GM23338 (cell line): ENCODE data around the gene TMEM53. TPM values are rescaled to one million over a fixed set of nuclear protein-coding genes. Genes with fewer than 3 reads are reported as not detected.

ENCODE experiments used
- ATAC-seq: fragments of 200-7000 bp; cut with Tn5 transposase; 3 replicates; pipeline ENCODE4 v1.9.1; 2020
- DNase-seq: peaks from one replicate; pipeline ENCODE4 v3.0.0-alpha.2; 2015; ENCODE audit warnings: low spot score
- H2AFZ ChIP-seq: fragments of 200-600 bp; sonication (generic); 2 replicates; pipeline ENCODE4 v1.8.0; 2016; ENCODE audit warnings: antibody characterized with exemption, mild to moderate bottlenecking, moderate library complexity
- H3F3A ChIP-seq: fragments of 200-600 bp; sonication (generic); replicated peaks from 2 replicates; pipeline ENCODE4 v1.8.0; 2017; ENCODE audit warnings: antibody characterized with exemption, mixed run types, low read depth
- H3K27ac ChIP-seq: fragments of 200-600 bp; sonication (generic); 2 replicates; pipeline ENCODE4 v1.6.1; 2016; ENCODE audit warnings: low read depth
- H3K27me3 ChIP-seq: fragments of 200-600 bp; sonication (generic); 2 replicates; pipeline ENCODE4 v1.8.0; 2016; ENCODE audit warnings: mild to moderate bottlenecking, mixed run types, moderate library complexity; ENCODE audit not compliant: insufficient read depth
- H3K36me3 ChIP-seq: fragments of 200-600 bp; sonication (generic); 2 replicates; pipeline ENCODE4 v1.8.0; 2016; ENCODE audit warnings: mild to moderate bottlenecking; ENCODE audit not compliant: insufficient read depth
- H3K4me1 ChIP-seq: fragments of 200-600 bp; sonication (generic); 2 replicates; pipeline ENCODE4 v1.8.0; 2016; ENCODE audit warnings: mild to moderate bottlenecking, moderate library complexity; ENCODE audit not compliant: insufficient read depth
- H3K4me2 ChIP-seq: fragments of 200-600 bp; sonication (generic); 2 replicates; pipeline ENCODE4 v1.7.1; 2017; ENCODE audit warnings: mixed run types
- H3K4me3 ChIP-seq: fragments of 200-600 bp; sonication (generic); 2 replicates; pipeline ENCODE4 v1.6.1; 2016; ENCODE audit warnings: mixed run types
- H3K79me2 ChIP-seq: fragments of 200-600 bp; sonication (generic); replicated peaks from 2 replicates; pipeline ENCODE4 v1.8.0; 2017; ENCODE audit warnings: mild to moderate bottlenecking; ENCODE audit not compliant: insufficient read depth
- H3K9me2 ChIP-seq: fragments of 200-600 bp; sonication (generic); 2 replicates; pipeline ENCODE4 v1.8.0; 2017; ENCODE audit not compliant: insufficient read depth
- H4K20me1 ChIP-seq: fragments of 200-600 bp; sonication (generic); replicated peaks from 2 replicates; pipeline ENCODE4 v1.8.0; 2017; ENCODE audit warnings: mild to moderate bottlenecking; ENCODE audit not compliant: insufficient read depth
- H3K27ac Mint-ChIP-seq: 2 replicates; pipeline ENCODE4 v1.8.0; 2020; ENCODE audit warnings: inconsistent platforms, mild to moderate bottlenecking, moderate library complexity, mixed read lengths
- H3K27me3 Mint-ChIP-seq: 3 replicates; pipeline ENCODE4 v1.8.0; 2022; ENCODE audit warnings: low read depth, mild to moderate bottlenecking, moderate library complexity, mixed read lengths, inconsistent platforms; ENCODE audit not compliant: insufficient read depth, poor library complexity
- H3K36me3 Mint-ChIP-seq: 3 replicates; pipeline ENCODE4 v1.8.0; 2021; ENCODE audit warnings: low read depth, mild to moderate bottlenecking, inconsistent platforms, moderate library complexity, mixed read lengths
- H3K4me1 Mint-ChIP-seq: 3 replicates; pipeline ENCODE4 v1.8.0; 2020; ENCODE audit warnings: mild to moderate bottlenecking, inconsistent platforms, mixed read lengths
- H3K4me3 Mint-ChIP-seq: 3 replicates; pipeline ENCODE4 v1.8.0; 2021; ENCODE audit warnings: moderate library complexity, mild to moderate bottlenecking, inconsistent platforms, mixed read lengths
- H3K9me3 Mint-ChIP-seq: 3 replicates; pipeline ENCODE4 v1.8.0; 2020; ENCODE audit warnings: moderate library complexity, mild to moderate bottlenecking, inconsistent platforms, mixed read lengths
- CREB1 ChIP-seq: fragments of 250-450 bp; sonication (Bioruptor Pico); IDR thresholded peaks from 2 replicates; pipeline ENCODE4 v1.5.0; 2020; ENCODE audit warnings: low read depth, mild to moderate bottlenecking, moderate library complexity
- EZH2 ChIP-seq: fragments of 200-600 bp; sonication (generic); IDR thresholded peaks from one replicate; pipeline ENCODE4 v1.8.0; 2017; ENCODE audit warnings: antibody characterized with exemption, mild to moderate bottlenecking, low read depth; ENCODE audit not compliant: unreplicated experiment
- EZH2phosphoT487 ChIP-seq: fragments of 200-600 bp; sonication (generic); IDR thresholded peaks from one replicate; pipeline ENCODE4 v1.8.1; 2018; ENCODE audit warnings: antibody characterized with exemption; ENCODE audit not compliant: unreplicated experiment
- JUNB ChIP-seq: IDR thresholded peaks from one replicate; pipeline ENCODE4 v1.6.1; 2016; ENCODE audit warnings: antibody characterized with exemption; ENCODE audit not compliant: unreplicated experiment
- NANOG ChIP-seq: IDR thresholded peaks from 2 replicates; pipeline ENCODE4 v1.6.1; 2016; ENCODE audit warnings: antibody characterized with exemption, borderline replicate concordance
- POLR2AphosphoS5 ChIP-seq: IDR thresholded peaks from 2 replicates; pipeline ENCODE4 v1.6.1; 2016; ENCODE audit warnings: antibody characterized with exemption, low read depth
- STAT1 ChIP-seq: IDR thresholded peaks from one replicate; pipeline ENCODE4 v1.6.1; 2016; ENCODE audit warnings: antibody characterized with exemption; ENCODE audit not compliant: unreplicated experiment
- ZNF114 ChIP-seq: fragments of 250-450 bp; sonication (Bioruptor Pico); IDR thresholded peaks from 2 replicates; pipeline ENCODE4 v1.5.0; 2020; ENCODE audit warnings: mild to moderate bottlenecking, moderate library complexity
- ZNF331 ChIP-seq: fragments of 250-450 bp; sonication (Bioruptor Pico); IDR thresholded peaks from 2 replicates; pipeline ENCODE4 v1.5.0; 2020; ENCODE audit warnings: low read depth, mild to moderate bottlenecking, moderate library complexity
- polyA plus RNA-seq: library from polyadenylated mRNA; unstranded; fragments of >200 nt; fragmentation: Nextera tagmentation; extraction: Ambion mirVana; gene quantifications from 2 replicates; pipeline ENCODE4 v1.2.1, GENCODE V29; 2016
- total RNA-seq: library from RNA; depleted of rRNA; stranded (reverse); fragments of >200 nt; shearing (Covaris generic); gene quantifications from 2 replicates; pipeline ENCODE4 v1.2.3, GENCODE V29; 2014
- TF ChIP-seq, protein P1 (sequence below): fragments of 250-450 bp; sonication (Bioruptor Pico); IDR thresholded peaks from 2 replicates; pipeline ENCODE4 v1.5.0; 2020; ENCODE audit warnings: mild to moderate bottlenecking, moderate library complexity
- TF ChIP-seq, protein P2 (sequence below): IDR thresholded peaks from 2 replicates; pipeline ENCODE4 v1.6.1; 2016; ENCODE audit warnings: antibody characterized with exemption
- TF ChIP-seq, protein P3 (sequence below): IDR thresholded peaks from one replicate; pipeline ENCODE4 v1.6.1; 2018; ENCODE audit warnings: antibody characterized with exemption; ENCODE audit not compliant: unreplicated experiment
- TF ChIP-seq, protein P4 (sequence below), 2 experiments: fragments of 200-600 bp in 1 of 2; sonication (generic) in 1 of 2; conservative IDR thresholded peaks; 2 replicates each; pipeline versions ENCODE4 v1.5.1 to v1.6.1; 2016 to 2017; ENCODE audit warnings: antibody characterized with exemption in 2 of 2, low read depth in 2 of 2, mild to moderate bottlenecking in 2 of 2, moderate library complexity in 1 of 2

TMEM53 gene
- total and polyA plus RNA-seq, 2 experiments from 2014 or later, result 15.4 to 20.8 TPM

DNA sequence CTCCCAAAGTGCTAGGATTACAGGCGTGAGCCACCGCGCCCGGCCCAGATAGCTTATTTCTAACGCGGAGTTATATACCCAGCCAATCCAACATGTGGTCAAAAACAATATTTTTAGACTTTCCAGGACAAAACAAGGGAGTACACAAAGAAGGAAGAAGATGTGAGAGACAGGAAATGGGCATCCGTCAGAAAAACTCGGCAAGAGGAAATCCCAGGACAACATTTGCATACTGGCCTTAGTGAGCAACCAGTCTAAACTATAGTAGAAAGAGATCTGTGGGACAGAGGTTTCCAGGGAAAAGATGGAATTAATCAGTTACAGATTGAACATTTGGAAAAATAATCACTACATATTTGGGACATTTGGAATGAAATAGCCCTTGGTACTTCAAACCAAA is 11.6 kb upstream of the TMEM53 start (continued):
- TF ChIP-seq, protein P1, sequence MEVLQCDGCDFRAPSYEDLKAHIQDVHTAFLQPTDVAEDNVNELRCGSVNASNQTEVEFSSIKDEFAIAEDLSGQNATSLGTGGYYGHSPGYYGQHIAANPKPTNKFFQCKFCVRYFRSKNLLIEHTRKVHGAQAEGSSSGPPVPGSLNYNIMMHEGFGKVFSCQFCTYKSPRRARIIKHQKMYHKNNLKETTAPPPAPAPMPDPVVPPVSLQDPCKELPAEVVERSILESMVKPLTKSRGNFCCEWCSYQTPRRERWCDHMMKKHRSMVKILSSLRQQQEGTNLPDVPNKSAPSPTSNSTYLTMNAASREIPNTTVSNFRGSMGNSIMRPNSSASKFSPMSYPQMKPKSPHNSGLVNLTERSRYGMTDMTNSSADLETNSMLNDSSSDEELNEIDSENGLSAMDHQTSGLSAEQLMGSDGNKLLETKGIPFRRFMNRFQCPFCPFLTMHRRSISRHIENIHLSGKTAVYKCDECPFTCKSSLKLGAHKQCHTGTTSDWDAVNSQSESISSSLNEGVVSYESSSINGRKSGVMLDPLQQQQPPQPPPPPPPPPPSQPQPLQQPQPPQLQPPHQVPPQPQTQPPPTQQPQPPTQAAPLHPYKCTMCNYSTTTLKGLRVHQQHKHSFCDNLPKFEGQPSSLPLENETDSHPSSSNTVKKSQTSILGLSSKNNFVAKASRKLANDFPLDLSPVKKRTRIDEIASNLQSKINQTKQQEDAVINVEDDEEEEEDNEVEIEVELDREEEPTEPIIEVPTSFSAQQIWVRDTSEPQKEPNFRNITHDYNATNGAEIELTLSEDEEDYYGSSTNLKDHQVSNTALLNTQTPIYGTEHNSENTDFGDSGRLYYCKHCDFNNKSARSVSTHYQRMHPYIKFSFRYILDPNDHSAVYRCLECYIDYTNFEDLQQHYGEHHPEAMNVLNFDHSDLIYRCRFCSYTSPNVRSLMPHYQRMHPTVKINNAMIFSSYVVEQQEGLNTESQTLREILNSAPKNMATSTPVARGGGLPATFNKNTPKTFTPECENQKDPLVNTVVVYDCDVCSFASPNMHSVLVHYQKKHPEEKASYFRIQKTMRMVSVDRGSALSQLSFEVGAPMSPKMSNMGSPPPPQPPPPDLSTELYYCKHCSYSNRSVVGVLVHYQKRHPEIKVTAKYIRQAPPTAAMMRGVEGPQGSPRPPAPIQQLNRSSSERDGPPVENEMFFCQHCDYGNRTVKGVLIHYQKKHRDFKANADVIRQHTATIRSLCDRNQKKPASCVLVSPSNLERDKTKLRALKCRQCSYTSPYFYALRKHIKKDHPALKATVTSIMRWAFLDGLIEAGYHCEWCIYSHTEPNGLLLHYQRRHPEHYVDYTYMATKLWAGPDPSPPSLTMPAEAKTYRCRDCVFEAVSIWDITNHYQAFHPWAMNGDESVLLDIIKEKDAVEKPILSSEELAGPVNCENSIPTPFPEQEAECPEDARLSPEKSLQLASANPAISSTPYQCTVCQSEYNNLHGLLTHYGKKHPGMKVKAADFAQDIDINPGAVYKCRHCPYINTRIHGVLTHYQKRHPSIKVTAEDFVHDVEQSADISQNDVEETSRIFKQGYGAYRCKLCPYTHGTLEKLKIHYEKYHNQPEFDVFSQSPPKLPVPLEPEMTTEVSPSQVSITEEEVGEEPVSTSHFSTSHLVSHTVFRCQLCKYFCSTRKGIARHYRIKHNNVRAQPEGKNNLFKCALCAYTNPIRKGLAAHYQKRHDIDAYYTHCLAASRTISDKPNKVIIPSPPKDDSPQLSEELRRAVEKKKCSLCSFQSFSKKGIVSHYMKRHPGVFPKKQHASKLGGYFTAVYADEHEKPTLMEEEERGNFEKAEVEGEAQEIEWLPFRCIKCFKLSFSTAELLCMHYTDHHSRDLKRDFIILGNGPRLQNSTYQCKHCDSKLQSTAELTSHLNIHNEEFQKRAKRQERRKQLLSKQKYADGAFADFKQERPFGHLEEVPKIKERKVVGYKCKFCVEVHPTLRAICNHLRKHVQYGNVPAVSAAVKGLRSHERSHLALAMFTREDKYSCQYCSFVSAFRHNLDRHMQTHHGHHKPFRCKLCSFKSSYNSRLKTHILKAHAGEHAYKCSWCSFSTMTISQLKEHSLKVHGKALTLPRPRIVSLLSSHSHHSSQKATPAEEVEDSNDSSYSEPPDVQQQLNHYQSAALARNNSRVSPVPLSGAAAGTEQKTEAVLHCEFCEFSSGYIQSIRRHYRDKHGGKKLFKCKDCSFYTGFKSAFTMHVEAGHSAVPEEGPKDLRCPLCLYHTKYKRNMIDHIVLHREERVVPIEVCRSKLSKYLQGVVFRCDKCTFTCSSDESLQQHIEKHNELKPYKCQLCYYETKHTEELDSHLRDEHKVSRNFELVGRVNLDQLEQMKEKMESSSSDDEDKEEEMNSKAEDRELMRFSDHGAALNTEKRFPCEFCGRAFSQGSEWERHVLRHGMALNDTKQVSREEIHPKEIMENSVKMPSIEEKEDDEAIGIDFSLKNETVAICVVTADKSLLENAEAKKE (CRISPR knock-in tag), result no peak
- TF ChIP-seq POLR2AphosphoS5 (no peak), EZH2phosphoT487 (no peak)

DNA sequence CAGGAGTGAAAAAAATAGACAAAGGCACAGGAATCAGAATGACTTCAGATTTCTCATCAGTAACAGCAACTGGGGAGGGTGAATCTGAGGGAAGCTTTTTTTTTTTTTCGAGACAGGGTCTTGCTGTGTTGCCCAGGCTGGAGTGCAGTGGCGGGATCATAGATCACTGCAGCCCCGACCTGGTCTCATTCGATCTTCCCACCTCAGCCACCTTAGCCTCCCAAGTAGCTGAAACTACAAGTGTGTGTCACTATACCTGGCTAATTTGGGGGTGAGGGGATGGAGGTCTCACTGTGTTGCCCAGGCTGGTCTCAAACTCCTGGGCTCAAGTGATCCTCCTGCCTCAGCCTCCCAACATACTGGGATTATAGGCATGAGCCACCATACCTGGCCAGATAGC is 10.9 kb upstream of the TMEM53 start:
- Mint-ChIP-seq H3K4me3 (no peak overlapping the region; the same call in 2 of the 3 replicates), H3K4me1 (peaks cover 39% of the 10 kb centered on the region), H3K9me3 (no peaks in the 10 kb centered on the region), H3K27ac (no peak overlapping the region), H3K36me3 (no peaks in the 10 kb centered on the region), H3K27me3 (peaks cover 10% of the 10 kb centered on the region)
- Histone ChIP-seq H3K4me2 (no peak overlapping the region), H3K36me3 (no peaks in the 10 kb centered on the region), H3K79me2 (no peaks in the 10 kb centered on the region), H2AFZ (no peak overlapping the region), H3K4me1 (peaks cover 37% of the 10 kb centered on the region), H3K9me2 (no peaks in the 10 kb centered on the region), H3K27ac (no peak overlapping the region), H4K20me1 (0 out of 2 replicates have a peak, but pooled peaks cover 3% of the 10 kb centered on the region), H3F3A (0 out of 2 replicates have a peak, but pooled peaks cover 3% of the 10 kb centered on the region), H3K27me3 (no peaks in the 10 kb centered on the region), H3K4me3 (no peak overlapping the region)
- DNase-seq (no peak), ATAC-seq (no peak)
- TF ChIP-seq CREB1 (CRISPR knock-in tag), result no peak
- TF ChIP-seq, protein P2, sequence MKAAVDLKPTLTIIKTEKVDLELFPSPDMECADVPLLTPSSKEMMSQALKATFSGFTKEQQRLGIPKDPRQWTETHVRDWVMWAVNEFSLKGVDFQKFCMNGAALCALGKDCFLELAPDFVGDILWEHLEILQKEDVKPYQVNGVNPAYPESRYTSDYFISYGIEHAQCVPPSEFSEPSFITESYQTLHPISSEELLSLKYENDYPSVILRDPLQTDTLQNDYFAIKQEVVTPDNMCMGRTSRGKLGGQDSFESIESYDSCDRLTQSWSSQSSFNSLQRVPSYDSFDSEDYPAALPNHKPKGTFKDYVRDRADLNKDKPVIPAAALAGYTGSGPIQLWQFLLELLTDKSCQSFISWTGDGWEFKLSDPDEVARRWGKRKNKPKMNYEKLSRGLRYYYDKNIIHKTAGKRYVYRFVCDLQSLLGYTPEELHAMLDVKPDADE, result no peak
- TF ChIP-seq EZH2phosphoT487, result no peak
- TF ChIP-seq STAT1, result no peak
- TF ChIP-seq ZNF114 (CRISPR knock-in tag), result no peak
- no peak for TF ChIP-seq POLR2AphosphoS5
- no peak for TF ChIP-seq NANOG
- TF ChIP-seq ZNF331 (CRISPR knock-in tag), result no peak
- TF ChIP-seq EZH2, result no peak
- TF ChIP-seq, protein P3, sequence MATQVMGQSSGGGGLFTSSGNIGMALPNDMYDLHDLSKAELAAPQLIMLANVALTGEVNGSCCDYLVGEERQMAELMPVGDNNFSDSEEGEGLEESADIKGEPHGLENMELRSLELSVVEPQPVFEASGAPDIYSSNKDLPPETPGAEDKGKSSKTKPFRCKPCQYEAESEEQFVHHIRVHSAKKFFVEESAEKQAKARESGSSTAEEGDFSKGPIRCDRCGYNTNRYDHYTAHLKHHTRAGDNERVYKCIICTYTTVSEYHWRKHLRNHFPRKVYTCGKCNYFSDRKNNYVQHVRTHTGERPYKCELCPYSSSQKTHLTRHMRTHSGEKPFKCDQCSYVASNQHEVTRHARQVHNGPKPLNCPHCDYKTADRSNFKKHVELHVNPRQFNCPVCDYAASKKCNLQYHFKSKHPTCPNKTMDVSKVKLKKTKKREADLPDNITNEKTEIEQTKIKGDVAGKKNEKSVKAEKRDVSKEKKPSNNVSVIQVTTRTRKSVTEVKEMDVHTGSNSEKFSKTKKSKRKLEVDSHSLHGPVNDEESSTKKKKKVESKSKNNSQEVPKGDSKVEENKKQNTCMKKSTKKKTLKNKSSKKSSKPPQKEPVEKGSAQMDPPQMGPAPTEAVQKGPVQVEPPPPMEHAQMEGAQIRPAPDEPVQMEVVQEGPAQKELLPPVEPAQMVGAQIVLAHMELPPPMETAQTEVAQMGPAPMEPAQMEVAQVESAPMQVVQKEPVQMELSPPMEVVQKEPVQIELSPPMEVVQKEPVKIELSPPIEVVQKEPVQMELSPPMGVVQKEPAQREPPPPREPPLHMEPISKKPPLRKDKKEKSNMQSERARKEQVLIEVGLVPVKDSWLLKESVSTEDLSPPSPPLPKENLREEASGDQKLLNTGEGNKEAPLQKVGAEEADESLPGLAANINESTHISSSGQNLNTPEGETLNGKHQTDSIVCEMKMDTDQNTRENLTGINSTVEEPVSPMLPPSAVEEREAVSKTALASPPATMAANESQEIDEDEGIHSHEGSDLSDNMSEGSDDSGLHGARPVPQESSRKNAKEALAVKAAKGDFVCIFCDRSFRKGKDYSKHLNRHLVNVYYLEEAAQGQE, result no peak
- TF ChIP-seq JUNB, result no peak
- TF ChIP-seq, protein P4, sequence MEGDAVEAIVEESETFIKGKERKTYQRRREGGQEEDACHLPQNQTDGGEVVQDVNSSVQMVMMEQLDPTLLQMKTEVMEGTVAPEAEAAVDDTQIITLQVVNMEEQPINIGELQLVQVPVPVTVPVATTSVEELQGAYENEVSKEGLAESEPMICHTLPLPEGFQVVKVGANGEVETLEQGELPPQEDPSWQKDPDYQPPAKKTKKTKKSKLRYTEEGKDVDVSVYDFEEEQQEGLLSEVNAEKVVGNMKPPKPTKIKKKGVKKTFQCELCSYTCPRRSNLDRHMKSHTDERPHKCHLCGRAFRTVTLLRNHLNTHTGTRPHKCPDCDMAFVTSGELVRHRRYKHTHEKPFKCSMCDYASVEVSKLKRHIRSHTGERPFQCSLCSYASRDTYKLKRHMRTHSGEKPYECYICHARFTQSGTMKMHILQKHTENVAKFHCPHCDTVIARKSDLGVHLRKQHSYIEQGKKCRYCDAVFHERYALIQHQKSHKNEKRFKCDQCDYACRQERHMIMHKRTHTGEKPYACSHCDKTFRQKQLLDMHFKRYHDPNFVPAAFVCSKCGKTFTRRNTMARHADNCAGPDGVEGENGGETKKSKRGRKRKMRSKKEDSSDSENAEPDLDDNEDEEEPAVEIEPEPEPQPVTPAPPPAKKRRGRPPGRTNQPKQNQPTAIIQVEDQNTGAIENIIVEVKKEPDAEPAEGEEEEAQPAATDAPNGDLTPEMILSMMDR (conservative IDR thresholded peaks at IDR 0.05; ENCODE audit: low read depth in 2 of 2), result no peak
